Activated naive CD8-positive, alpha-beta T cell (primary cell): ENCODE results near the gene HIC1.
A peak's percentile ranks its signal among the peaks of the same experiment; 100 is the strongest.

Experiments
- H3K27ac Mint-ChIP-seq: one replicate; pipeline ENCODE4 v1.8.0; 2021; ENCODE audit warnings: mixed read lengths
- H3K27me3 Mint-ChIP-seq: one replicate; pipeline ENCODE4 v1.8.0; 2021; ENCODE audit warnings: mixed read lengths
- H3K36me3 Mint-ChIP-seq: one replicate; pipeline ENCODE4 v1.8.0; 2021; ENCODE audit warnings: mixed read lengths
- H3K4me1 Mint-ChIP-seq: one replicate; pipeline ENCODE4 v1.8.0; 2021; ENCODE audit warnings: low read depth, mixed read lengths
- H3K4me3 Mint-ChIP-seq: one replicate; pipeline ENCODE4 v1.8.0; 2021; ENCODE audit warnings: mild to moderate bottlenecking, mixed read lengths
- H3K9me3 Mint-ChIP-seq: one replicate; pipeline ENCODE4 v1.8.0; 2021; ENCODE audit warnings: low read depth, mixed read lengths

HIC1 gene

GRCh38 chr17:2022647-2023240 lies 32.2 kb upstream of the HIC1 start:
- Mint-ChIP-seq H3K4me1 (peaks cover 17% of the 10 kb centered on the region), H3K27ac (peak overlapping the region; percentile 58), H3K9me3 (no peaks in the 10 kb centered on the region), H3K27me3 (peaks cover 7% of the 10 kb centered on the region), H3K4me3 (peak overlapping the region; percentile 73), H3K36me3 (no peaks in the 10 kb centered on the region)

DNA sequence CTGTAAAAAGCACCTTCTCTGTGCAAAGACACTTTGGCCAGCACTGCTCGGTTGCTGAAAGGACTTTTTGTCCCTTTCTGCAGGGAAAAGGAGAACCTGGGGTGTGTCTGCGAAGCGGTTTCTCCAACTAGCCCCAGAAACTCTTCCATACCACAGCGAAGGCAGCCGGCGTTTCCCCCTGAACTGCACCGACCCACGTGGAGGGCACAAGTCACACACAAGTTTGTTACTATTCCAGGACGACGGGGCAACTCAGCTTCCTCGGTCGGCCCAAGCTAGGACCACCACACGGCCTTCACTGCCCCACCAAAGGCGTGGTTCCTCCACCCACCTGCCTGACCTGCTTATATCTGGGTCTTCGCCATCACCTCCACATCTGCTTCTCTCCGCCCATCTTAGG lies 31.6 kb upstream of the HIC1 start:
- no peaks in the 10 kb centered on the region for H3K9me3 Mint-ChIP-seq
- H3K4me1 Mint-ChIP-seq: peaks cover 17% of the 10 kb centered on the region
- H3K27me3 Mint-ChIP-seq: peaks cover 7% of the 10 kb centered on the region
- no peaks in the 10 kb centered on the region for H3K36me3 Mint-ChIP-seq
- H3K4me3 Mint-ChIP-seq: peak overlapping the region; percentile 73
- peak overlapping the region; percentile 58 for H3K27ac Mint-ChIP-seq

- H3K36me3 Mint-ChIP-seq: no peaks in the 10 kb centered on the region
- H3K9me3 Mint-ChIP-seq: no peaks in the 10 kb centered on the region
- H3K4me3 Mint-ChIP-seq: peak overlapping the region; percentile 83
- H3K27ac Mint-ChIP-seq: no peak overlapping the region
- H3K27me3 Mint-ChIP-seq: peaks cover 7% of the 10 kb centered on the region
- H3K4me1 Mint-ChIP-seq: peaks cover 18% of the 10 kb centered on the region
Observed at GRCh38 chr17:2023692-2024571, 31.0 kb upstream of the HIC1 start.

DNA sequence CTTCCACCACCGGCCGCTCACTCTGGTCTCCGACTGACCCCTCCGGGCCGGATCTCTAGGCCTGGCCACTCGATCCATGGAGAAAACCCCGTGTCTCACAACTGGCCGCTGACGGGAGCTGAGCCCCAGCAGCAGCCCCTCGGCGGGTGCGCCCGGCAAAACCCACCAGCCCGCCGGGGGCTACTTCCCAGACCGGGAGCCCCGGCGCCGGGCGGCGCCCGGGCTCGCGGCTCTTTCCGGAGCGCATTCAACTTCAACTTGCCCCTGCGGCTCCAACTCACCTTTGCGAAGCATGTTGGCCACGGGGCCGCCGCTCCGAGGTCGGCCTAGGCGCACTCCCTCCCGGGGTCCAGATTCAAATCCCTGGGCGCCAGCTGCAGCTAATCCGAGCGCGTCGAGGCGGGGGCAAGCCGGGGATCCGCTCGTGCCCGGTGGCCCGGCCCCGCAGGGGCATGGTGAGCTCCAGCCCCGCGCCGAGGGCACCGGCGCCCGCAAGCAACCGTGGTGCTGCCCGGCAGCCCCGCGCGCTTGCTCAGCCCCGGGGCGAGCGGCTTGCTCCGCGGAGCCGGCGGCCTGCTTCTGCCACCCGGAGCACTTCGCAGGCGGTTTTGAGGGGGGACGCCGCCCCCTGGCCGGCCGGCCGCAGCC lies 30.2 kb upstream of the HIC1 start:
- H3K27me3 Mint-ChIP-seq: peaks cover 7% of the 10 kb centered on the region
- H3K4me3 Mint-ChIP-seq: peak overlapping the region; percentile 63
- no peaks in the 10 kb centered on the region for H3K9me3 Mint-ChIP-seq
- H3K4me1 Mint-ChIP-seq: peaks cover 18% of the 10 kb centered on the region
- H3K36me3 Mint-ChIP-seq: no peaks in the 10 kb centered on the region
- H3K27ac Mint-ChIP-seq: no peak overlapping the region

- no peak within 1 kb of the TSS for H3K27ac Mint-ChIP-seq
- peaks cover 6% of the 10 kb centered on the region for H3K27me3 Mint-ChIP-seq
- no peaks in the 10 kb centered on the region for H3K9me3 Mint-ChIP-seq
- H3K4me3 Mint-ChIP-seq: peak within 1 kb of the TSS; percentile 83
- H3K36me3 Mint-ChIP-seq: no peaks in the 10 kb centered on the region
- H3K4me1 Mint-ChIP-seq: peaks cover 18% of the 10 kb centered on the region
Observed at GRCh38 chr17:2025220-2025621, 29.7 kb upstream of the HIC1 start, which contains the start of gene RTN4RL1. RTN4RL1 (minus strand) TSS chr17:2025334; CDS start chr17:2024865, 469 bp downstream.

DNA sequence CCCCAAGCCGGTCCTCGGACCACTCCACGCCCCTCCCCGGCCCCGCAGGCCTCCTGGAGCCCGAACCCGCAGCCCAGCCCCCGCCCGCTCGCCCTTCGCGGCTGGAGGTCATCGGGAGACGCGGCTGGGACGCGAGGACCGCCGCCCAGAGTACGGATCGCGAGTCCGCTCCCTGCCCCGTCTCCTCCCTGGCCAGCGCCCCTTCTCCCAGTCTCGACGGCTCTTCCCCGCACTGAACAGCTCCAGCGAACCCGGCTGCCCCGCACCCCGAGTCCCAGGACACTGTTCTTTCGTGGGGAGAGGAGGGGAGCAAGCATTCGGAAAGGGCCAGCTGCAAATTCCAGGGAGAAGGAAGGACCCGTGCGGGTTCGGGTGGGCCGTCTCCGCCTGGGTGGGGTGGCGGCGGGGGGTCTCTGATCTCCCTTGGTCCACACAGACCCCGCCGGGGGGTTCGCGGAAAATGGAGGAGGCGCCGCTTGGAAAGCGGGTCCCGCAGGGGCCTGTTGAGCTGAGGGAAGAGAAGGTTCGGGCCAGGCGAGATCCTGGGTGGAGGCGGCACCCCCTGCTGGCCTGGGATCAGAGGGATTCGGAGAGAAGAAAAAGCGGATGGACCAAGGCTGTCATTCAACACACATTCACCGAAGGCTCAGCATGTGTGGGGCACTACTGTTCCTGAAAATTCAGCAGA lies 29.1 kb upstream of the HIC1 start:
- H3K27ac Mint-ChIP-seq: no peak overlapping the region
- peak overlapping the region; percentile 78 for H3K4me3 Mint-ChIP-seq
- H3K36me3 Mint-ChIP-seq: no peaks in the 10 kb centered on the region
- no peaks in the 10 kb centered on the region for H3K9me3 Mint-ChIP-seq
- peaks cover 23% of the 10 kb centered on the region for H3K4me1 Mint-ChIP-seq
- H3K27me3 Mint-ChIP-seq: peaks cover 6% of the 10 kb centered on the region

- peaks cover 29% of the 10 kb centered on the region for H3K4me1 Mint-ChIP-seq
- H3K4me3 Mint-ChIP-seq: no peak overlapping the region
Observed at GRCh38 chr17:2027528-2028233, 27.2 kb upstream of the HIC1 start.

GRCh38 chr17:2028234-2028614 lies 26.7 kb upstream of the HIC1 start:
- H3K4me3 Mint-ChIP-seq: no peak overlapping the region
- no peaks in the 10 kb centered on the region for H3K9me3 Mint-ChIP-seq
- no peak overlapping the region for H3K27ac Mint-ChIP-seq
- peaks cover 2% of the 10 kb centered on the region for H3K36me3 Mint-ChIP-seq
- H3K27me3 Mint-ChIP-seq: peaks cover 6% of the 10 kb centered on the region
- H3K4me1 Mint-ChIP-seq: peaks cover 29% of the 10 kb centered on the region

More at GRCh38 chr17:2027528-2028233, 27.2 kb upstream of the HIC1 start:
- Mint-ChIP-seq H3K27ac (no peak overlapping the region), H3K27me3 (peaks cover 6% of the 10 kb centered on the region), H3K9me3 (no peaks in the 10 kb centered on the region), H3K36me3 (peaks cover 2% of the 10 kb centered on the region)

- H3K27me3 Mint-ChIP-seq: peaks cover 6% of the 10 kb centered on the region
- H3K36me3 Mint-ChIP-seq: peaks cover 2% of the 10 kb centered on the region
- H3K27ac Mint-ChIP-seq: no peak overlapping the region
- peaks cover 28% of the 10 kb centered on the region for H3K4me1 Mint-ChIP-seq
- H3K9me3 Mint-ChIP-seq: no peaks in the 10 kb centered on the region
- peak overlapping the region; percentile 20 for H3K4me3 Mint-ChIP-seq
Observed at GRCh38 chr17:2028737-2029136, 26.2 kb upstream of the HIC1 start.

DNA sequence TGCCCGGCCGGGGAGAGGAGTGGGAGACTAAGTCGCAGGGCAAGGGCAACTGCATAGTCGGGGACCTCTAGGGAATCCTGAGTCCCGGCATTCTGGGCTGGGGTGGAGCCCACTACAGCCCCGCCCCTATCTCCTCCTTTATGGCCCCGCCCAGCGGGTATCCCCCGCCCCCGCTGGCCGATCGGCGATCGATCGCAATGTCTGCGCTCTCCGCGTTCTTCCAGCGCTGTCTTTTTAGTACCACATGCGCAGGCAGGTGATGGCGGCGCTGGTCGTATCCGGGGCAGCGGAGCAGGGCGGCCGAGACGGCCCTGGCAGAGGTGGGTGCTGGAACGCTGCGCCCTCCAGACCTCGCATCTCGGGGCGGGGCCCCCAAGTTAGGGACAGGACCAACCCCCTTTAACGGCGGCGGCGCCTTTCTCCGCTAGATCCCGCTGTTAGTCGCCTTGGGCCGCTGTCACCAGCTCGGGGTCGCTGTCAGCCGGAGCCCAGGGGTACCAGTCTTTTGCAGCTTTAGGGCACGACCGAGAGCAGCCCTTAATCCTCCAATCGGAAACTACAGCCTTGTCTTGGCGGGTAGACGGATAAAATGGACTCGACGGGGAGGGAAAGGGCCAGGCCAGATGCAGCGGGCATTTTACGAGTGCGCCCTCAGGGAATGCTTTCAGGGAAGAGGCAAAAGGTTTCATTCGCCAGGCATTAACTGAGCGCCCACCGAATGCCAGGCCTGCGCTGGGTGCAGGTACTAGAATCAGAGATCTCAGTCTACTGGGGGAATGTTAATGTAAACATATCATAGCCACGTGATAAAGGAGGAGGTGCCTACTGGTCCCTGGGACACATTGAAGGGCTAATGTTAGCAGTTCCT lies 24.8 kb upstream of the HIC1 start, which contains the start of gene DPH1:
TSS of gene DPH1 (plus strand) at position 243 of the 868 bp plus-strand sequence. CDS start at position 260, 17 bp downstream.
- H3K4me1 Mint-ChIP-seq: peaks cover 28% of the 10 kb centered on the region
- H3K9me3 Mint-ChIP-seq: no peaks in the 10 kb centered on the region
- H3K4me3 Mint-ChIP-seq: peak within 1 kb of the TSS; percentile 98
- H3K27ac Mint-ChIP-seq: peak within 1 kb of the TSS; percentile 93
- H3K27me3 Mint-ChIP-seq: peaks cover 6% of the 10 kb centered on the region
- H3K36me3 Mint-ChIP-seq: peaks cover 2% of the 10 kb centered on the region

DNA sequence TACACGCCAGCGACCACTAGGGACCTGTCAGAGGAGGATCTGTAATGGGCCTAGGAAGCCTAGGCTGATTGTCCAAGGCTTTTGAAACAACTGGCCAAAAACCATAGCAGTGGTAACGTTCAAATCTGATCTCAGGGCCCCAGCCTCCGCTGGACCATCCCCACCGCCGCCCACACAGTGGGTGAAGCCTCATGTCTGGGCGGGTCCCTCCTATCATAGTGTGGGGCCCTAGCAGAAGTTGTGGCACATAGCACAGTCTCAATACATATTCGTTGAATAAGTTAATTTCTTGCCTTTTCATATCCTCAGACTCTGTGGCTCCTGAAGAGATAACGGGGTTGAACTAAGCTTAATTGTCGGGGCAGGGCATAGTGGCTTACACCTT lies 24.1 kb upstream of the HIC1 start:
- peaks cover 28% of the 10 kb centered on the region for H3K4me1 Mint-ChIP-seq
- peak overlapping the region; percentile 93 for H3K27ac Mint-ChIP-seq
- peaks cover 2% of the 10 kb centered on the region for H3K36me3 Mint-ChIP-seq

DNA sequence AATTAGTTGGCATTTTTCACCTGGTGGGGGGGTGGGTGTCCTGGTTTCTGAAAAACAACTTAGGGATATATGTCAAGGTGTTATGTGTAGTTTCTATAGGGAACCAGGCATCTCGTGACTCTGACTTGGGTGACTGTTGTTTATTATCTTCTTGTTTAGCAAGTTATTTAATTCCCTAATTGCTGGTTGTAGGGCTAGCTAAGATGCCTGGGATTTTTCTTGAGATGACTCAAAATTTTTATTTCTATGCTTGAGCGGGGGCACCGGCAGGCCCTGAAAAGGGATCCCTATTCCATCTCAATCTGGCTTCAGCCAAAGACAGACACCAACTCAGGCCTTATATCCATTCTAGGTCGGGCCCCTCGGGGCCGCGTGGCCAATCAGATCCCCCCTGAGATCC lies 21.8 kb upstream of the HIC1 start:
- H3K27ac Mint-ChIP-seq: no peak overlapping the region
- no peaks in the 10 kb centered on the region for H3K9me3 Mint-ChIP-seq
- H3K4me3 Mint-ChIP-seq: no peak overlapping the region
- H3K4me1 Mint-ChIP-seq: peaks cover 23% of the 10 kb centered on the region
- H3K27me3 Mint-ChIP-seq: no peaks in the 10 kb centered on the region
- peaks cover 4% of the 10 kb centered on the region for H3K36me3 Mint-ChIP-seq

More for the DNA sequence above, 24.1 kb upstream of the HIC1 start:
- peaks cover 6% of the 10 kb centered on the region for H3K27me3 Mint-ChIP-seq
- H3K4me3 Mint-ChIP-seq: peak overlapping the region; percentile 98
- no peaks in the 10 kb centered on the region for H3K9me3 Mint-ChIP-seq

DNA sequence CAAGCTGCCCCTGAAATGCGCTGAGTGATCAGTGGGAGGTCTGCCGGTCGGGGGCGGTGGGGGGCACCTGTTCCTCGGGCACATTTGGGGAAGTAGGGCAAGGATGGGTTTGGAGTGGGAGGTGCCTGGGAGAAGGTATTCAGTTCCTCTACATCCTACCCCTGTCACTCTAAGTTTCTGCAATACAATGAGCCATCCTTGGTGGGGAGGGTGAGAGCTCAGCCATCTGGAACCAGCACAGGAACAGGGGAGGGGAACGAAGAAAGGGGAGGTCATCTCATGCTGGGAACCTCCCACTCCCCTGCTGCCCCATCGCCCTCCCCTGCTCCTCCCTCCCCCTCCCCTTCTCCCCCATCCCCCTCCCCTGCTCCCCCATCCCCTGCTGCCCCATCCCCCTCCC lies 20.7 kb upstream of the HIC1 start:
- peaks cover 4% of the 10 kb centered on the region for H3K36me3 Mint-ChIP-seq

More for the DNA sequence above, 20.7 kb upstream of the HIC1 start:
- no peaks in the 10 kb centered on the region for H3K9me3 Mint-ChIP-seq
- no peaks in the 10 kb centered on the region for H3K27me3 Mint-ChIP-seq
- H3K4me3 Mint-ChIP-seq: no peak overlapping the region
- peaks cover 22% of the 10 kb centered on the region for H3K4me1 Mint-ChIP-seq
- H3K27ac Mint-ChIP-seq: no peak overlapping the region
